KMS-11 (cell line): ENCODE results near the gene MSI1.

ENCODE experiments used
- H2AFZ ChIP-seq: fragments of 200-600 bp; sonication (generic); 2 replicates; pipeline ENCODE4 v1.6.1; 2016; ENCODE audit warnings: antibody characterized with exemption, mixed run types, low read depth
- H3K27ac ChIP-seq: fragments of 200-600 bp; sonication (generic); 2 replicates; pipeline ENCODE4 v1.6.1; 2016; ENCODE audit warnings: mild to moderate bottlenecking, mixed run types
- H3K27me3 ChIP-seq: fragments of 200-600 bp; sonication (generic); 2 replicates; pipeline ENCODE4 v1.6.1; 2017; ENCODE audit warnings: mild to moderate bottlenecking, low read depth, mixed run types, moderate library complexity; ENCODE audit not compliant: insufficient read depth
- H3K36me3 ChIP-seq: fragments of 200-600 bp; sonication (generic); 2 replicates; pipeline ENCODE4 v1.6.1; 2017; ENCODE audit warnings: mild to moderate bottlenecking, mixed run types; ENCODE audit not compliant: insufficient read depth
- H3K4me1 ChIP-seq: fragments of 200-600 bp; sonication (generic); 2 replicates; pipeline ENCODE4 v1.6.1; 2016; ENCODE audit warnings: mild to moderate bottlenecking, low read depth, mixed run types; ENCODE audit not compliant: poor library complexity, severe bottlenecking
- H3K4me2 ChIP-seq: fragments of 200-600 bp; sonication (generic); 2 replicates; pipeline ENCODE4 v1.7.0; 2016; ENCODE audit warnings: mild to moderate bottlenecking, mixed run types
- H3K4me3 ChIP-seq: fragments of 200-600 bp; sonication (generic); IDR thresholded peaks from 2 replicates; pipeline ENCODE4 v1.6.1; 2017; ENCODE audit warnings: low read depth, low read length, mixed read lengths; ENCODE audit not compliant: insufficient read depth
- H3K79me2 ChIP-seq: fragments of 200-600 bp; sonication (generic); 2 replicates; pipeline ENCODE4 v1.6.1; 2016; ENCODE audit warnings: low read depth, mixed run types; ENCODE audit not compliant: insufficient read depth
- H3K9ac ChIP-seq: fragments of 200-600 bp; sonication (generic); 2 replicates; pipeline ENCODE4 v1.6.1; 2016; ENCODE audit warnings: mild to moderate bottlenecking, mixed run types
- H4K20me1 ChIP-seq: fragments of 200-600 bp; sonication (generic); 2 replicates; pipeline ENCODE4 v1.6.1; 2016; ENCODE audit warnings: mild to moderate bottlenecking, mixed run types; ENCODE audit not compliant: insufficient read depth
- TF ChIP-seq, protein P1 (sequence below): fragments of 200-600 bp; sonication (generic); conservative IDR thresholded peaks from 2 replicates; pipeline ENCODE4 v1.6.1; 2017; ENCODE audit warnings: low read depth, mild to moderate bottlenecking, antibody characterized with exemption, low read length, moderate library complexity, mixed read lengths

The MSI1 gene

DNA sequence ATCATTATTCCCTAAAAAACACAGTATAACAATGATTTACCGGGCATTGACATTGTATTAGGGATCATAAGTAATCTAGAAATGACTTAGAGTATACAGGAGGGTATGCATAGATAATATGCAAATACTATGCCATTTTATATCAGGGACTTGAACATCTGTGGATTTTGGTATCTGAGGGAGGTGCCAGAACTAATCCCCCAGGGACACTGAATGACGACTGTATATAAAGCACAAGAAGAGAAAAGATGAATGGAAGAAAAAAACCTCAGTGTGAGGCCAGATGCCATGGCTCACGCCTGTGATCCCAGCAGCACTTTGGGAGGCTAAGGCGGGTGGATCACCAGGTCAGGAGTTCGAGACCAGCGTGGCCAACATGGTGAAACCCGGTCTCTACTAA, 43.5 kb upstream of the MSI1 start:
- Histone ChIP-seq H2AFZ (no peak overlapping the region), H4K20me1 (no peaks in the 10 kb centered on the region), H3K4me1 (no peaks in the 10 kb centered on the region), H3K9ac (no peak overlapping the region), H3K79me2 (no peaks in the 10 kb centered on the region), H3K27ac (no peak overlapping the region), H3K36me3 (no peaks in the 10 kb centered on the region), H3K4me2 (no peak overlapping the region), H3K27me3 (no peaks in the 10 kb centered on the region), H3K4me3 (no peak overlapping the region)
- TF ChIP-seq, protein P1, sequence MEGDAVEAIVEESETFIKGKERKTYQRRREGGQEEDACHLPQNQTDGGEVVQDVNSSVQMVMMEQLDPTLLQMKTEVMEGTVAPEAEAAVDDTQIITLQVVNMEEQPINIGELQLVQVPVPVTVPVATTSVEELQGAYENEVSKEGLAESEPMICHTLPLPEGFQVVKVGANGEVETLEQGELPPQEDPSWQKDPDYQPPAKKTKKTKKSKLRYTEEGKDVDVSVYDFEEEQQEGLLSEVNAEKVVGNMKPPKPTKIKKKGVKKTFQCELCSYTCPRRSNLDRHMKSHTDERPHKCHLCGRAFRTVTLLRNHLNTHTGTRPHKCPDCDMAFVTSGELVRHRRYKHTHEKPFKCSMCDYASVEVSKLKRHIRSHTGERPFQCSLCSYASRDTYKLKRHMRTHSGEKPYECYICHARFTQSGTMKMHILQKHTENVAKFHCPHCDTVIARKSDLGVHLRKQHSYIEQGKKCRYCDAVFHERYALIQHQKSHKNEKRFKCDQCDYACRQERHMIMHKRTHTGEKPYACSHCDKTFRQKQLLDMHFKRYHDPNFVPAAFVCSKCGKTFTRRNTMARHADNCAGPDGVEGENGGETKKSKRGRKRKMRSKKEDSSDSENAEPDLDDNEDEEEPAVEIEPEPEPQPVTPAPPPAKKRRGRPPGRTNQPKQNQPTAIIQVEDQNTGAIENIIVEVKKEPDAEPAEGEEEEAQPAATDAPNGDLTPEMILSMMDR, result no peak

DNA sequence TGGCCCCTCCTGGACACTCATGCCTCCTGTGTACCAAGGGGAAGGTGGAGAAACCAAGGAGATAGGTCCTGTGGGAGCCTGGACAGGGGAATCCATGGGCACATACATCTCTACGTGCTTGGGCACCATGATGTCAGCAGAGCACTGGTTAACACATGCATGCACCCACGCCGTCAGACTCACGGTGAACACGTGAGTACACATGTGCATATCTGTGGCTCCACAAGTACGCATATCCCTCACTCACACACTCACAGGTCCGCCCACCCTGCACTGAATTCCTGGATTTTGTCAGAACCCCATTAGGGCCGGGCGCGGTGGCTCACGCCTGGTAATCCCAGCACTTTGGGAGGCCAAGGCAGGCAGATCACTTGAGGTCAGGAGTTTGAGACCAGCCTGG, 39.8 kb upstream of the MSI1 start:
- Histone ChIP-seq H3K4me1 (no peaks in the 10 kb centered on the region), H3K27ac (no peak overlapping the region), H4K20me1 (no peaks in the 10 kb centered on the region), H3K4me2 (no peak overlapping the region), H3K27me3 (no peaks in the 10 kb centered on the region), H3K36me3 (no peaks in the 10 kb centered on the region), H3K9ac (no peak overlapping the region), H2AFZ (no peak overlapping the region), H3K4me3 (no peak overlapping the region), H3K79me2 (no peaks in the 10 kb centered on the region)
- TF ChIP-seq, protein P1, result no peak

DNA sequence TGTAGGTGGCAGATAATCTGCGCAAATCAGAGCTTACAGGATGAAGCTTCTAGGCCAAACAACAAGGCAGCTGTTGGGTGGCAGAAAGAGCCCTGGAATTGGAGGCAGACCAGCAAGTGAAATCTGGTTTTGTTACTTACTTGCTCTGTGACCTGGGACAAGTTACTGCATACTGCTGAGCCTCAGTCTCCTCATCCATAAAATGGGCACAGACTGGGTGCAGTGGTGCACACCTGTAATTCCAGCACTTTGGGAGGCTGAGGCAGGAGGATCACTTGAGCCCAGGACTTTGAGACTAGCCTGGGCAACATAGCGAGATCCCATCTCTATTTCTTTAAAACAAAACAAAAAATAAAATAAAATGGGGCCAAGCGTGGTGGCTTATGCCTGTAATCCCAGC, 37.6 kb upstream of the MSI1 start:
- Histone ChIP-seq H3K27ac (no peak overlapping the region), H3K4me3 (no peak overlapping the region), H2AFZ (no peak overlapping the region), H3K36me3 (no peaks in the 10 kb centered on the region), H3K9ac (no peak overlapping the region), H3K4me1 (no peaks in the 10 kb centered on the region), H3K79me2 (no peaks in the 10 kb centered on the region), H4K20me1 (no peaks in the 10 kb centered on the region), H3K4me2 (no peak overlapping the region), H3K27me3 (no peaks in the 10 kb centered on the region)
- TF ChIP-seq, protein P1, result no peak

DNA sequence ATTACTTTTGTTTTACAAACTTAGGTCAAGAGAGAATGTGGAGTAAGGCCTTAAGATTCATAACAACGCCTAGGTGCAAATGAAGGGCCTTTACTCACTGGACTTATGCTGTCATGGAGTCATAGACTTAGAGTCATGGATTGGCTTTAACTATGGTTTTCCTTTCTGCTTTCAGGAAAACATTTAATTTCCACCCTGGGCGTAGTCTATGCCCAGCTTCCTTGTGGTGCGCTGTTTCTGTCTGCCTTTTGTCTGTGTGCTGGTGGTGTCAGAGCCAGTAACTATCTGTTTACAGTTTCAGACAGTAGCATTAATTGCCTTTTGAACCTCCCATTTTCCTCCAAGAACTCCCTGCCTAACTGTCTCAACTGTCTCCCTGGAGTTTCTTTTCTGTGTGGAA, 37.1 kb upstream of the MSI1 start:
- no peak overlapping the region for H3K9ac ChIP-seq
- no peaks in the 10 kb centered on the region for H3K36me3 ChIP-seq
- no peak overlapping the region for H3K27ac ChIP-seq
- no peak overlapping the region for H2AFZ ChIP-seq
- TF ChIP-seq, protein P1, result no peak
- no peak overlapping the region for H3K4me3 ChIP-seq
- H3K79me2 ChIP-seq, result no peaks in the 10 kb centered on the region
- no peaks in the 10 kb centered on the region for H3K4me1 ChIP-seq
- no peak overlapping the region for H3K4me2 ChIP-seq
- H4K20me1 ChIP-seq, result no peaks in the 10 kb centered on the region
- H3K27me3 ChIP-seq, result no peaks in the 10 kb centered on the region

DNA sequence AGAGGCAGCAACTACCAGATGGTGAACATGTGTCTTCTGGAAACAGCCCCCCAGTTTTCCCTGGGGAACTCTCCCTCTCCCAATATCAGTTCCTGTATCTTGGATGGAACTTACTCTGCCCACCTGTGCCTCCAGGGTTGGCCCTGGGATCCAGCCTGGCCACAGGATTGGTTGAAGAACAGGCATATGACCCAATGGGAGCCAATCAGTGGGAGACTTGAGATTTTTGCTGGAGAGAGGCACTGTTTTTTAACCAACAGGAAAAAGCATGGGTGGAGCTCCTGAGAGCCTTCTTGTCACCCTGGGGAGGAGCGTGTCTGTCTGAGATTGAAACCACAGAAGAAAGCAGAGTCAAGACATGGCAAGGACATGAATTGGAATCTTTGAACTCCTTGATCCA, 35.3 kb upstream of the MSI1 start:
- TF ChIP-seq, protein P1, result no peak
- Histone ChIP-seq H3K4me2 (no peak overlapping the region), H3K4me1 (no peaks in the 10 kb centered on the region), H3K27ac (no peak overlapping the region), H3K27me3 (no peaks in the 10 kb centered on the region), H2AFZ (no peak overlapping the region), H3K9ac (no peak overlapping the region), H3K79me2 (no peaks in the 10 kb centered on the region), H4K20me1 (no peaks in the 10 kb centered on the region), H3K4me3 (no peak overlapping the region), H3K36me3 (no peaks in the 10 kb centered on the region)
